Activated CD4-positive, alpha-beta memory T cell treated with anti-CD3 and anti-CD28 coated beads, Interleukin-2, amount 10 ng/mL, durations not matched to agents 7 days and 5 days (primary cell): ENCODE measurements around the gene PHLDA2. TPM values are rescaled to one million over a fixed set of nuclear protein-coding genes. Genes with fewer than 3 reads are reported as not detected.

ENCODE experiments used
- total RNA-seq, 2 experiments: library from RNA; stranded (reverse); gene quantifications; one replicate each; pipeline ENCODE4 v1.2.3, GENCODE V29; 2021

Gene PHLDA2
- total RNA-seq, 2 experiments from 2014 or later, result 3.7 to 5.0 TPM

Other genes with a start within 250 kb of the PHLDA2 start
- under 1 TPM; 0.25 to 0.28 TPM for gene KCNQ1OT1, start 229.4 kb downstream of the PHLDA2 start, total RNA-seq
- gene CDKN1C, start 43.6 kb downstream of the PHLDA2 start, total RNA-seq, result under 1 TPM; 0.55 to 0.60 TPM
- 100 to 1,000 TPM; 299 to 314 TPM for gene NAP1L4, start 62.9 kb upstream of the PHLDA2 start, total RNA-seq
- 100 to 1,000 TPM; 106 to 121 TPM for gene CARS1, start 128.0 kb upstream of the PHLDA2 start, total RNA-seq
- 1 to 10 TPM; 1.6 to 1.7 TPM for gene OSBPL5, start 235.9 kb upstream of the PHLDA2 start, total RNA-seq